ENCODE data around the gene PPP2R3B. TPM values are rescaled to one million over a fixed set of nuclear protein-coding genes. Genes with fewer than 3 reads are reported as not detected.
"Not testable (repeated sequence)": the region's sequence is repeated elsewhere in the genome, so short reads cannot be mapped to it uniquely, and the experiment has no call there.

PPP2R3B gene
- total and polyA plus RNA-seq, 2 of the 4 experiments (the other 2 are of a cell fraction), result 13.2 to 13.3 TPM

DNA sequence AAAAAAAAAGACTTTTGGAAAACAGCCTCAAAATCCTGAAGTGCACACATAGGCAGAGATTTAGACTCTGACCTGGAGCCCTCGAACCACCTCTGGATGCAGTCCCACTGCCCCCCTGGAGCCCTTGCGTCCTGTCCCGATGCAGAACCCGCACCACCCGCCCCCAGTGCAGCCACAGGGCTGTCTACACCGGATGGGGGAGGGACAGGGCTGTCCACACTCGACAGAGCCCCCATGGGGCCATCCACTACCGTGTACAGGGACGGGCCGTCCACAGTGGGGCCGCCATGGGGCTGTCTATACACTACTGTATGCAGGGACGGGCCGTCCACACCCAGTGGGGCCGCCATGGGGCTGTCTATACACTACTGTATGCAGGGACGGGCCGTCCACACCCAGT is 10.5 kb downstream of the PPP2R3B start:
- intact Hi-C loops (cut with micrococcal nuclease); H3K23ac ChIP-seq (ENCODE audit: low read depth, low read length); H3K56ac ChIP-seq (ENCODE audit: extremely low read depth, insufficient read depth, low read length): not testable (repeated sequence)

More for the DNA sequence above, 10.5 kb downstream of the PPP2R3B start:
- dilution Hi-C loops (cut with HindIII; ENCODE audit: low sequenced_read_pairs, unreplicated experiment); H3K27ac ChIP-seq (ENCODE audit: insufficient read depth, low read length); ATAC-seq (ENCODE audit: low read depth); DNase-seq; CTCF ChIA-PET; BruUV-seq (replicated peaks); H3K9me3 ChIP-seq (ENCODE audit: control insufficient read depth, insufficient read depth, low read length); H2BK15ac ChIP-seq (ENCODE audit: low read depth, low read length); H4K8ac ChIP-seq (ENCODE audit: low read depth in 2 of 2, low read length in 2 of 2); H3K4ac ChIP-seq (ENCODE audit: low read depth, low read length); in situ Hi-C loops (cut with MboI; ENCODE audit: low sequenced_read_pairs); H2AK5ac ChIP-seq (ENCODE audit: low read depth, low read length); H3K4me3 ChIP-seq (ENCODE audit: insufficient read depth, low read depth, low read length); H3K18ac ChIP-seq (ENCODE audit: low read depth, low read length); H3K9ac ChIP-seq (ENCODE audit: low read depth, low read length); H2AFZ ChIP-seq (replicated peaks; ENCODE audit: low read length, poor library complexity); POLR2A ChIA-PET (ENCODE audit: unreplicated experiment); H3K4me1 ChIP-seq (ENCODE audit: control insufficient read depth, insufficient read depth, low read length); H4K5ac ChIP-seq (ENCODE audit: low read depth, low read length); H3K27me3 ChIP-seq (ENCODE audit: control insufficient read depth, insufficient read depth, low read length); H2BK120ac ChIP-seq (ENCODE audit: low read depth, low read length); H3K36me3 ChIP-seq (ENCODE audit: control insufficient read depth, insufficient read depth, low read length); H2BK20ac ChIP-seq (ENCODE audit: low read depth, low read length); H2AK9ac ChIP-seq (replicated peaks; ENCODE audit: low read depth, low read length, poor library complexity); H3K9me1 ChIP-seq (ENCODE audit: insufficient read depth, low read length); H3K14ac ChIP-seq (replicated peaks; ENCODE audit: low read depth, low read length); H4K91ac ChIP-seq (ENCODE audit: insufficient read depth, low read depth, low read length); H3K4me2 ChIP-seq (ENCODE audit: low read depth, low read length); H2BK5ac ChIP-seq (ENCODE audit: low read depth, low read length, poor library complexity, severe bottlenecking): not testable (repeated sequence)
- Histone ChIP-seq H4K20me1 (ENCODE audit: insufficient read depth, low read length) (peaks cover 12% of the 10 kb centered on the region), H3K79me1 (ENCODE audit: low read depth in 1 of 2, low read length in 2 of 2) (peaks cover 6 to 14% of the 10 kb centered on the region in 2 experiments; a peak in 3 of 4 replicates)
- WGBS, 2 experiments (ENCODE audit: extremely low coverage in 2 of 2, insufficient read length in 1 of 2), result no CpG with 5 or more reads among the region's 16 CpGs
